HCT116 (cell line): ENCODE data around the gene NARF. TPM values are rescaled to one million over a fixed set of nuclear protein-coding genes. Genes with fewer than 3 reads are reported as not detected.

ENCODE experiments used
- ATAC-seq: fragments of 200-7000 bp; cut with Tn5 transposase; 2 replicates; pipeline ENCODE4 v1.9.1; 2020; ENCODE audit warnings: mild to moderate bottlenecking, moderate library complexity
- BruUV-seq: library from RNA; stranded (reverse); fragments of 400-500 nt; replicated peaks from 2 replicates; lab custom pipeline; 2021; lab: Mats Ljungman, UMichigan
- CTCF ChIA-PET: fragments of 300-600 bp; sonication (Branson Sonifier 250); formaldehyde crosslinking; loops from one replicate; lab custom pipeline; 2021; ENCODE audit warnings: antibody characterized with exemption; lab: Charles Lee
- POLR2A ChIA-PET: fragments of 300-600, 350-600 bp; sonication (Branson Sonifier 250); formaldehyde crosslinking; loops from one replicate; lab custom pipeline; 2021; ENCODE audit warnings: antibody characterized with exemption; lab: Charles Lee
- RAD21 ChIA-PET, 2 experiments: fragments of 300-600 bp; sonication (Branson Sonifier 250); formaldehyde crosslinking; loops; one replicate each; lab custom pipeline; 2023; ENCODE audit warnings: low total read pairs in 2 of 2; ENCODE audit not compliant: uncharacterized antibody in 2 of 2, unreplicated experiment in 2 of 2, low non-redundant PET in 1 of 2; lab: Charles Lee
- DNase-seq: peaks from one replicate; pipeline ENCODE4 v3.0.0-alpha.2; 2010; ENCODE audit warnings: low read depth, low spot score
- H2AFZ ChIP-seq: fragments of 200-600 bp; shearing (Covaris generic), sonication (generic); 2 replicates; pipeline ENCODE4 v1.6.1; 2017; ENCODE audit warnings: low read depth, mixed run types, mixed read lengths, antibody characterized with exemption, low read length; ENCODE audit not compliant: poor library complexity, severe bottlenecking
- H3K27ac ChIP-seq: 2 replicates; pipeline ENCODE4 v1.5.1; 2012; ENCODE audit warnings: low read depth, low read length
- H3K27me3 ChIP-seq: fragments of 200-600 bp; sonication (generic); 2 replicates; pipeline ENCODE4 v1.6.1; 2016; ENCODE audit warnings: mixed run types, low read length, mixed read lengths; ENCODE audit not compliant: insufficient read depth
- H3K36me3 ChIP-seq, 2 experiments: fragments of 200-500 bp in 1 of 2; fragments of 200-600 bp in 1 of 2; sonication (Bioruptor generic) in 1 of 2; sonication (generic) in 1 of 2; 2 replicates each; pipeline versions ENCODE4 v1.5.1 to v1.6.1; 2014 to 2016; ENCODE audit warnings: low read length in 2 of 2, inconsistent platforms in 1 of 2, mixed read lengths in 1 of 2, mixed run types in 1 of 2; ENCODE audit not compliant: insufficient read depth in 2 of 2, control insufficient read depth in 1 of 2
- H3K4me1 ChIP-seq, 2 experiments: fragments of 200-600 bp in 1 of 2; sonication (generic) in 1 of 2; 2 replicates each; pipeline versions ENCODE4 v1.5.1 to v1.6.1; 2012 to 2017; ENCODE audit warnings: low read length in 2 of 2, inconsistent platforms in 1 of 2, mild to moderate bottlenecking in 1 of 2, mixed read lengths in 1 of 2, mixed run types in 1 of 2, moderate library complexity in 1 of 2; ENCODE audit not compliant: insufficient read depth in 2 of 2, control insufficient read depth in 1 of 2
- H3K4me2 ChIP-seq: fragments of 200-600 bp; sonication (generic); 2 replicates; pipeline ENCODE4 v1.6.1; 2017; ENCODE audit warnings: mixed run types, low read length, mixed read lengths
- H3K4me3 ChIP-seq, 2 experiments: fragments of 200-600 bp in 1 of 2; sonication (generic) in 1 of 2; replicated peaks in 1 of 2; 2 replicates each; pipeline ENCODE4 v1.5.1; 2011 to 2016; ENCODE audit warnings: low read length in 2 of 2, control low read depth in 1 of 2, low read depth in 1 of 2, mild to moderate bottlenecking in 1 of 2, mixed read lengths in 1 of 2, mixed run types in 1 of 2
- H3K79me2 ChIP-seq: fragments of 200-600 bp; sonication (generic); 2 replicates; pipeline ENCODE4 v1.6.1; 2017; ENCODE audit warnings: mild to moderate bottlenecking, mixed run types, low read length, moderate library complexity, mixed read lengths; ENCODE audit not compliant: insufficient read depth
- H3K9ac ChIP-seq: fragments of 200-600 bp; sonication (generic); 2 replicates; pipeline ENCODE4 v1.6.1; 2016; ENCODE audit warnings: low read length, mixed read lengths
- H3K9me2 ChIP-seq: fragments of 200-600 bp; sonication (generic), shearing (Covaris generic); 2 replicates; pipeline ENCODE4 v1.6.1; 2017; ENCODE audit warnings: mixed run types, mild to moderate bottlenecking, moderate library complexity; ENCODE audit not compliant: insufficient read depth
- H3K9me3 ChIP-seq, 2 experiments: fragments of 200-500 bp in 1 of 2; fragments of 200-600 bp in 1 of 2; sonication (Bioruptor generic) in 1 of 2; sonication (generic) in 1 of 2; 2 replicates each; pipeline ENCODE4 v1.6.1; 2014 to 2017; ENCODE audit warnings: low read length in 2 of 2, mixed read lengths in 2 of 2, inconsistent platforms in 1 of 2, low read depth in 1 of 2, mild to moderate bottlenecking in 1 of 2, mixed run types in 1 of 2, moderate library complexity in 1 of 2; ENCODE audit not compliant: control insufficient read depth in 1 of 2, insufficient read depth in 1 of 2
- H4K20me1 ChIP-seq: fragments of 200-600 bp; sonication (generic), shearing (Covaris generic); 2 replicates; pipeline ENCODE4 v1.6.1; 2017; ENCODE audit warnings: mixed run types, mild to moderate bottlenecking, moderate library complexity; ENCODE audit not compliant: insufficient read depth
- CEBPB ChIP-seq: IDR thresholded peaks from 2 replicates; pipeline ENCODE4 v1.6.1; 2012; ENCODE audit warnings: low read depth
- EGR1 ChIP-seq: IDR thresholded peaks from 2 replicates; pipeline ENCODE4 v1.6.1; 2012; ENCODE audit warnings: low read depth
- EZH2phosphoT487 ChIP-seq: fragments of 200-600 bp; IDR thresholded peaks from 2 replicates; pipeline ENCODE4 v1.6.1; 2018; ENCODE audit warnings: antibody characterized with exemption, borderline replicate concordance
- REST ChIP-seq: IDR thresholded peaks from 2 replicates; pipeline ENCODE4 v1.6.1; 2012; ENCODE audit warnings: low read depth
- SRF ChIP-seq: IDR thresholded peaks from 2 replicates; pipeline ENCODE4 v1.6.1; 2012; ENCODE audit warnings: low read depth
- YY1 ChIP-seq: IDR thresholded peaks from 2 replicates; pipeline ENCODE4 v1.6.1; 2011; ENCODE audit warnings: low read length, low read depth, moderate library complexity, mild to moderate bottlenecking; ENCODE audit not compliant: insufficient replicate concordance; ENCODE audit errors: extremely low read depth
- ZBTB33 ChIP-seq: IDR thresholded peaks from 2 replicates; pipeline ENCODE4 v1.6.1; 2011; ENCODE audit warnings: mild to moderate bottlenecking, low read length, moderate library complexity; ENCODE audit not compliant: insufficient replicate concordance; ENCODE audit errors: extremely low read depth
- ZNF274 ChIP-seq: fragments of 200-500 bp; sonication (Bioruptor generic); IDR thresholded peaks from 2 replicates; pipeline ENCODE4 v1.6.1; 2014; ENCODE audit warnings: mild to moderate bottlenecking, low read depth, low read length, inconsistent platforms
- intact Hi-C: fragments of 100-400 bp; cut with micrococcal nuclease; formaldehyde crosslinking; loops from 2 replicates; pipeline ENCODE4 v1.10.0; 2022
- total RNA-seq: library from RNA; stranded (reverse); gene quantifications from one replicate; pipeline ENCODE4 v1.2.1, GENCODE V29; 2021; ENCODE audit not compliant: unreplicated experiment
- TF ChIP-seq, protein P1 (sequence below): IDR thresholded peaks from 2 replicates; pipeline ENCODE4 v1.6.1; 2012
- TF ChIP-seq, protein P2 (sequence below), 3 experiments: fragments of 200-600 bp in 1 of 3; sonication (generic) in 1 of 3; IDR thresholded peaks in 2 of 3; conservative IDR thresholded peaks in 1 of 3; 2 replicates each; pipeline ENCODE4 v1.5.1; 2012 to 2017; ENCODE audit warnings: low read depth in 2 of 3, low read length in 2 of 3, antibody characterized with exemption in 1 of 3, borderline replicate concordance in 1 of 3, control low read depth in 1 of 3, mild to moderate bottlenecking in 1 of 3, mixed read lengths in 1 of 3, mixed run types in 1 of 3, moderate library complexity in 1 of 3; ENCODE audit not compliant: insufficient read depth in 1 of 3
- TF ChIP-seq, protein P3 (sequence below): IDR thresholded peaks from 2 replicates; pipeline ENCODE4 v1.6.1; 2012

Gene NARF
- total RNA-seq, 1 experiment from 2014 or later, result 91.8 TPM

GRCh38 chr17:82435103-82435502 lies 23.4 kb upstream of the NARF start (continued):
- TF ChIP-seq, protein P1, sequence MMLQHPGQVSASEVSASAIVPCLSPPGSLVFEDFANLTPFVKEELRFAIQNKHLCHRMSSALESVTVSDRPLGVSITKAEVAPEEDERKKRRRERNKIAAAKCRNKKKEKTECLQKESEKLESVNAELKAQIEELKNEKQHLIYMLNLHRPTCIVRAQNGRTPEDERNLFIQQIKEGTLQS, result no peak
- TF ChIP-seq SRF, result no peak
- TF ChIP-seq, protein P2, sequence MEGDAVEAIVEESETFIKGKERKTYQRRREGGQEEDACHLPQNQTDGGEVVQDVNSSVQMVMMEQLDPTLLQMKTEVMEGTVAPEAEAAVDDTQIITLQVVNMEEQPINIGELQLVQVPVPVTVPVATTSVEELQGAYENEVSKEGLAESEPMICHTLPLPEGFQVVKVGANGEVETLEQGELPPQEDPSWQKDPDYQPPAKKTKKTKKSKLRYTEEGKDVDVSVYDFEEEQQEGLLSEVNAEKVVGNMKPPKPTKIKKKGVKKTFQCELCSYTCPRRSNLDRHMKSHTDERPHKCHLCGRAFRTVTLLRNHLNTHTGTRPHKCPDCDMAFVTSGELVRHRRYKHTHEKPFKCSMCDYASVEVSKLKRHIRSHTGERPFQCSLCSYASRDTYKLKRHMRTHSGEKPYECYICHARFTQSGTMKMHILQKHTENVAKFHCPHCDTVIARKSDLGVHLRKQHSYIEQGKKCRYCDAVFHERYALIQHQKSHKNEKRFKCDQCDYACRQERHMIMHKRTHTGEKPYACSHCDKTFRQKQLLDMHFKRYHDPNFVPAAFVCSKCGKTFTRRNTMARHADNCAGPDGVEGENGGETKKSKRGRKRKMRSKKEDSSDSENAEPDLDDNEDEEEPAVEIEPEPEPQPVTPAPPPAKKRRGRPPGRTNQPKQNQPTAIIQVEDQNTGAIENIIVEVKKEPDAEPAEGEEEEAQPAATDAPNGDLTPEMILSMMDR (IDR thresholded peaks at IDR 0.05 in 2 of 3, conservative IDR thresholded peaks at IDR 0.05 in 1 of 3; ENCODE audit: borderline replicate concordance in 1 of 3, insufficient read depth in 1 of 3, low read depth in 2 of 3, low read length in 2 of 3), result no peak
- TF ChIP-seq ZBTB33, result no peak

- Histone ChIP-seq H4K20me1 (no peaks in the 10 kb centered on the region), H3K27ac (no peak overlapping the region), H2AFZ (no peak overlapping the region), H3K9me2 (no peaks in the 10 kb centered on the region), H3K4me1 (no peaks in the 10 kb centered on the region), H3K9me3 (no peaks in the 10 kb centered on the region), H3K9ac (no peak overlapping the region), H3K27me3 (no peaks in the 10 kb centered on the region), H3K4me2 (no peak overlapping the region), H3K36me3 (0 out of 4 replicates have a peak, but pooled peaks cover 0 to 2% of the 10 kb centered on the region in 2 experiments), H3K79me2 (no peaks in the 10 kb centered on the region), H3K4me3 (no peak overlapping the region)
- RAD21 ChIA-PET, result no interaction called here
- ATAC-seq (no peak), DNase-seq (no peak)
- intact Hi-C loops, result no loop called here
- POLR2A ChIA-PET, result no interaction called here
- CTCF ChIA-PET, result no interaction called here
- no TSS peak for BruUV-seq
- no peak for TF ChIP-seq YY1
- TF ChIP-seq, protein P3, sequence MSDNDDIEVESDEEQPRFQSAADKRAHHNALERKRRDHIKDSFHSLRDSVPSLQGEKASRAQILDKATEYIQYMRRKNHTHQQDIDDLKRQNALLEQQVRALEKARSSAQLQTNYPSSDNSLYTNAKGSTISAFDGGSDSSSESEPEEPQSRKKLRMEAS, result no peak
- TF ChIP-seq ZBTB33, result no peak
- TF ChIP-seq EZH2phosphoT487, result no peak
- TF ChIP-seq REST, result no peak
- no peak for TF ChIP-seq ZNF274
- TF ChIP-seq EGR1, result no peak
- no peak for TF ChIP-seq CEBPB
Measured at GRCh38 chr17:82435601-82436583, 22.6 kb upstream of the NARF start.
